GM12878 (cell line): ENCODE results near the gene PDE1C. TPM values are rescaled to one million over a fixed set of nuclear protein-coding genes. Genes with fewer than 3 reads are reported as not detected.

Experiments used
- ATAC-seq: fragments of 200-7000 bp; cut with Tn5 transposase; 3 replicates; pipeline ENCODE4 v1.9.1; 2020; ENCODE audit warnings: mild to moderate bottlenecking, moderate library complexity
- BruUV-seq: library from RNA; stranded (reverse); fragments of 400-500 nt; replicated peaks from 2 replicates; lab custom pipeline; 2021; lab: Mats Ljungman, UMichigan
- CTCF ChIA-PET: fragments of 300-600 bp; sonication (Branson Sonifier 250); formaldehyde crosslinking; extraction: SDS; loops from one replicate; lab custom pipeline; 2021; ENCODE audit warnings: inconsistent platforms; lab: Yijun Ruan, JAX
- POLR2A ChIA-PET: fragments of 350-600 bp; formaldehyde crosslinking; extraction: SDS; loops from one replicate; lab custom pipeline; 2021; ENCODE audit warnings: inconsistent platforms; lab: Charles Lee
- RAD21 ChIA-PET: fragments of 300-600 bp; sonication (Branson Sonifier 250); formaldehyde crosslinking; loops from one replicate; lab custom pipeline; 2023; ENCODE audit warnings: antibody characterized with exemption; ENCODE audit not compliant: unreplicated experiment; lab: Charles Lee
- SMC1A ChIA-PET: fragments of 300-600 bp; sonication (Branson Sonifier 250); formaldehyde crosslinking; loops from one replicate; lab custom pipeline; 2023; ENCODE audit not compliant: unreplicated experiment, uncharacterized antibody; lab: Charles Lee
- DNase-seq: peaks from one replicate; pipeline ENCODE4 v3.0.0-alpha.2; 2011; ENCODE audit warnings: low read depth, low spot score
- FAIRE-seq: peaks from 3 replicates; lab custom pipeline; 2011; peaks lifted over from hg19 to GRCh38; lab: Jason Lieb, UNC
- H2AFZ ChIP-seq: 2 replicates; pipeline ENCODE4 v1.6.0; 2011; ENCODE audit warnings: low read depth, low read length, control low read depth; ENCODE audit not compliant: control insufficient read depth
- H3K27ac ChIP-seq: 2 replicates; pipeline ENCODE4 v1.5.1; 2011; ENCODE audit warnings: control low read depth; ENCODE audit not compliant: control insufficient read depth, insufficient read depth
- H3K27me3 ChIP-seq, 2 experiments: replicated peaks in 1 of 2; 2 replicates each; pipeline versions ENCODE4 v1.6.0 to v1.6.1; 2011; ENCODE audit warnings: low read length in 1 of 2; ENCODE audit not compliant: control insufficient read depth in 2 of 2, insufficient read depth in 2 of 2
- H3K36me3 ChIP-seq, 2 experiments: 2 replicates each; pipeline ENCODE4 v1.5.1; 2011; ENCODE audit warnings: low read length in 1 of 2; ENCODE audit not compliant: control insufficient read depth in 2 of 2, insufficient read depth in 2 of 2
- H3K4me1 ChIP-seq: 2 replicates; pipeline ENCODE4 v1.6.1; 2011; ENCODE audit warnings: mild to moderate bottlenecking, low read length, moderate library complexity, mixed read lengths; ENCODE audit not compliant: control insufficient read depth, insufficient read depth
- H3K4me2 ChIP-seq: 2 replicates; pipeline ENCODE4 v1.6.0; 2011; ENCODE audit warnings: control low read depth; ENCODE audit not compliant: control insufficient read depth, insufficient read depth
- H3K4me3 ChIP-seq: fragments of 200-600 bp; sonication (generic); 2 replicates; pipeline ENCODE4 v1.5.1; 2016
- H3K79me2 ChIP-seq: 2 replicates; pipeline ENCODE4 v1.6.0; 2011; ENCODE audit warnings: low read length; ENCODE audit not compliant: control insufficient read depth, insufficient read depth
- H3K9ac ChIP-seq: 2 replicates; pipeline ENCODE4 v1.8.0; 2011; ENCODE audit warnings: low read length, control low read depth, mixed read lengths; ENCODE audit not compliant: control insufficient read depth, insufficient read depth
- H3K9me3 ChIP-seq: replicated peaks from 3 replicates; pipeline ENCODE4 v1.5.1; 2011; ENCODE audit warnings: mild to moderate bottlenecking, low read length; ENCODE audit not compliant: control insufficient read depth, insufficient read depth
- H4K20me1 ChIP-seq: 2 replicates; pipeline ENCODE4 v1.6.0; 2011; ENCODE audit not compliant: control insufficient read depth, insufficient read depth
- ASH2L ChIP-seq: fragments of 300-600, 200-600 bp; sonication (generic); IDR thresholded peaks from 2 replicates; pipeline ENCODE4 v1.6.1; 2017; ENCODE audit warnings: low read depth, mild to moderate bottlenecking, borderline replicate concordance
- GATAD2B ChIP-seq: fragments of 450-650 bp; conservative IDR thresholded peaks from 2 replicates; pipeline ENCODE4 v1.6.1; 2017; ENCODE audit warnings: low read depth, mild to moderate bottlenecking, moderate library complexity
- HDAC6 ChIP-seq: fragments of 200-600 bp; sonication (generic); IDR thresholded peaks from one replicate; pipeline ENCODE4 v1.8.0; 2017; ENCODE audit warnings: antibody characterized with exemption; ENCODE audit not compliant: unreplicated experiment
- KLF5 ChIP-seq: fragments of 450-650 bp; IDR thresholded peaks from 2 replicates; pipeline ENCODE4 v1.6.1; 2014; ENCODE audit warnings: mild to moderate bottlenecking; ENCODE audit not compliant: partially characterized antibody
- MAX ChIP-seq: IDR thresholded peaks from 2 replicates; pipeline ENCODE4 v1.6.1; 2012; ENCODE audit warnings: low read depth, low read length, improper control_type of control experiment
- MTA3 ChIP-seq: IDR thresholded peaks from 2 replicates; pipeline ENCODE4 v1.6.1; 2012; ENCODE audit warnings: low read length, inconsistent platforms, borderline replicate concordance
- MYC ChIP-seq: IDR thresholded peaks from 2 replicates; pipeline ENCODE4 v1.6.1; 2011; ENCODE audit warnings: mild to moderate bottlenecking, low read length, moderate library complexity, inconsistent platforms; ENCODE audit not compliant: insufficient read depth, insufficient replicate concordance, insufficient read length, severe bottlenecking
- SMC3 ChIP-seq: IDR thresholded peaks from 2 replicates; pipeline ENCODE4 v1.6.1; 2011; ENCODE audit warnings: low read length, improper control_type of control experiment, borderline replicate concordance
- SP1 ChIP-seq: IDR thresholded peaks from one replicate; pipeline ENCODE4 v1.6.1; 2011; ENCODE audit warnings: low read depth, low read length
- TBL1XR1 ChIP-seq: IDR thresholded peaks from 2 replicates; pipeline ENCODE4 v1.6.1; 2012; ENCODE audit warnings: low read depth, low read length, improper control_type of control experiment
- USF2 ChIP-seq: IDR thresholded peaks from 2 replicates; pipeline ENCODE4 v1.6.1; 2011; ENCODE audit warnings: low read depth, low read length, improper control_type of control experiment, borderline replicate concordance
- ZSCAN29 ChIP-seq: fragments of 450-650 bp; IDR thresholded peaks from 2 replicates; pipeline ENCODE4 v1.6.1; 2017; ENCODE audit warnings: mild to moderate bottlenecking, moderate library complexity
- whole genome bisulfite sequencing: methylation state at CpG from one replicate; pipeline ENCODE4 v1.1.6; 2016; ENCODE audit warnings: low lambda C conversion rate; ENCODE audit not compliant: insufficient replicate concordance, insufficient coverage; ENCODE audit errors: missing lambda C conversion rate; 5-methylcytosine and 5-hydroxymethylcytosine counted together
- in situ Hi-C: fragments of 300-500 bp; cut with MboI; formaldehyde crosslinking; loops from 9 replicates; pipeline ENCODE4 v1.14.3; 2018; ENCODE audit warnings: mixed read lengths
- intact Hi-C: fragments of 100-400 bp; cut with micrococcal nuclease; formaldehyde crosslinking; loops from one replicate; pipeline ENCODE4 v1.14.2; 2022; ENCODE audit not compliant: unreplicated experiment
- polyA plus RNA-seq, 11 experiments: library from polyadenylated mRNA; depleted of rRNA in 4 of 11; unstranded in 6 of 11; stranded (reverse) in 5 of 11; fragments of >200 nt; fragmentation: Nextera tagmentation in 4 of 11; fragmentation: Illumina TruSeq in 1 of 11; extraction: Ambion mirVana in 4 of 11; extraction: Trizol in 1 of 11; gene quantifications; 1 replicate in 1 of 11; 2 replicates in 10 of 11; pipeline versions ENCODE4 v1.2.1 to v1.2.3, GENCODE V29; 2011 to 2016; ENCODE audit warnings: inconsistent platforms in 2 of 11, missing spikeins in 2 of 11, low read depth in 1 of 11
- total RNA-seq, 4 experiments: library from RNA; depleted of rRNA in 3 of 4; stranded (reverse); fragments of >200 nt in 3 of 4; fragmentation: Illumina TruSeq in 1 of 4; extraction: Trizol in 1 of 4; gene quantifications; 2 replicates each; pipeline versions ENCODE4 v1.2.1 to v1.2.3, GENCODE V29; 2013 to 2021

PDE1C gene
- total and polyA plus RNA-seq, 10 of the 15 experiments (the other 5 are each of a cell fraction or from before 2014, with no cell fraction given): 0.29 to 2.3 (median 0.70) TPM

GRCh38 chr7:32026083-32026425 lies 44.2 kb downstream of the PDE1C start:
- in situ Hi-C loops: no loop called here
- intact Hi-C loops: no loop called here
- ChIA-PET SMC1A (no interaction called here), RAD21 (no interaction called here), POLR2A (no interaction called here), CTCF (no interaction called here)
- TF ChIP-seq KLF5: no peak
- TF ChIP-seq SMC3: no peak
- FAIRE-seq: no peak
- Histone ChIP-seq H3K4me2 (no peak overlapping the region), H3K9me3 (no peaks in the 10 kb centered on the region; the same call in 2 of the 3 replicates), H3K79me2 (no peaks in the 10 kb centered on the region), H3K27ac (no peak overlapping the region), H3K4me1 (no peaks in the 10 kb centered on the region), H2AFZ (no peak overlapping the region), H3K36me3 (no peaks in the 10 kb centered on the region), H4K20me1 (no peaks in the 10 kb centered on the region), H3K27me3 (no peaks in the 10 kb centered on the region), H3K4me3 (no peak overlapping the region), H3K9ac (no peak overlapping the region)
- DNase-seq: no peak
- ATAC-seq: no peak
- BruUV-seq: no TSS peak
- 58% methylated on average over 5 of the region's 5 CpGs for whole genome bisulfite sequencing

GRCh38 chr7:32025381-32026082 lies 44.7 kb downstream of the PDE1C start:
- Histone ChIP-seq H3K4me1 (no peaks in the 10 kb centered on the region), H4K20me1 (no peaks in the 10 kb centered on the region), H3K9ac (no peak overlapping the region), H3K36me3 (no peaks in the 10 kb centered on the region), H3K4me2 (no peak overlapping the region), H3K79me2 (no peaks in the 10 kb centered on the region), H3K27me3 (no peaks in the 10 kb centered on the region), H3K9me3 (no peaks in the 10 kb centered on the region; the same call in 2 of the 3 replicates), H3K4me3 (no peak overlapping the region), H3K27ac (no peak overlapping the region), H2AFZ (no peak overlapping the region)
- ATAC-seq: no peak
- no TSS peak for BruUV-seq
- POLR2A ChIA-PET: no interaction called here
- in situ Hi-C loops (no loop called here), intact Hi-C loops (no loop called here)
- SMC1A ChIA-PET: interaction anchor here (1.0 kb wide), 1 partner anchor 32 kb away, joined by 3 read pairs; no protein-coding TSS in a partner anchor
- no peak for DNase-seq
- RAD21 ChIA-PET: no interaction called here
- WGBS: 4% methylated on average over 6 of the region's 6 CpGs
- FAIRE-seq: no peak
- CTCF ChIA-PET: no interaction called here
- TF ChIP-seq TBL1XR1 (no peak), SP1 (no peak), USF2 (no peak), HDAC6 (no peak), GATAD2B (no peak), MAX (no peak), ZSCAN29 (no peak), MYC (no peak), MTA3 (no peak), ASH2L (no peak)
